Measurements from ENCODE around the gene PGBD2. TPM values are rescaled to one million over a fixed set of nuclear protein-coding genes. Genes with fewer than 3 reads are reported as not detected.
"Not testable (repeated sequence)": the region's sequence is repeated elsewhere in the genome, so short reads cannot be mapped to it uniquely, and the experiment has no call there.

Gene PGBD2
- total RNA-seq, 2 donors from 2014 or later: 6.5 to 7.1 TPM

- no peak overlapping the region for H3K27ac ChIP-seq
Observed at GRCh38 chr1:248918131-248918530, 12.1 kb downstream of the PGBD2 start.

DNA sequence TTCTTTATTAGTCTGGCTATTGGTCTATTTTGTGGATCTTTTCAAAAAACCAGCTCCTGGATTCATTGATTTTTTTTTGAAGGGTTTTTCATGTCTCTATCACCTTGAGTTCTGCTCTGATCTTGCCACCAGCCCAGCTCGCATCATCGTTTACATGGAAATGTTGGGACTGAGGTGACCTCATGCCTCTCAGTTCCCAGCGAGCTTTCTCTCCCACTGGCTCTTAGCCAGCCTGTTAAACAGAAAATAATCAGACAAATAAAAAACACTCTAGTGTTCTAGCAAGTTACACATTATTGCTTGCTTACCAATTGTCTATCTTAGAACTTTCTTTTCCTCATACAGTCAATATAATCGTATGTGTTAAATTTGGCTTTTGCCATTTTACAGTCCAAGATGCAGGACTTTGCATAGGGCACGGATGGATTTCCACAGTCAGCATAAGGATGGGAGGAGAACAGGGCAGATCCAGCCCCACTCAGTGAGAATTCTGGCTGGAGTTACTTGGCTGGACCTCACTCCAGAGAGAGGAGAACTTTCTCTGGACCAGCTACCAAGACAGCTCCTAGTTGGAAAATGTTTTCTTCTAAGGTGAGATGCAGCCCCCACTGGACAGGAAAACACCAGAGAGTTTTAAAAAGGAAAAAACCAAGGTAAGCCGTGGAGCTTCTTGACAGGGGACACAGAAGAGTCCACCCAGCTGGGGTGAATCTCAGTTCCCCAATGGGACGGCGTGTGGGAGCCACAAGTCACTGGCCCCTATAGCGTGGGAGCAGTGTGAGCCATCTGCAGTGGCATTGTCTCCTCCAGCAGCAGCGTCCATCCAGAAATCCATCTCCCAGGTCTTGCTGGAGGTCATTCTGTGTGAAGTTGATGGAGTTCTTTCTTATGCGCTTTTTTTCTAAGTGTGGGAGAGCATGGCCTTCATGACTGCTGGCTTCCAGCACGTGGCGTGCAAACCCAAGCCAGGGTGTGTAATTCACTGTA lies 17.6 kb downstream of the PGBD2 start:
- ATAC-seq (ENCODE audit: insufficient number of reproducible peaks, low FRiP score, low read depth): no peak
- Histone ChIP-seq H3K27me3 (replicated peaks; ENCODE audit: insufficient read depth) (no peaks in the 10 kb centered on the region), H3K4me1 (ENCODE audit: control insufficient read depth in 1 of 2, low read depth in 2 of 2) (no peaks in the 10 kb centered on the region), H3K4me3 (no peak overlapping the region), H3K9me3 (no peaks in the 10 kb centered on the region), H3K36me3 (no peaks in the 10 kb centered on the region), H3K27ac (no peak overlapping the region)
- TF ChIP-seq CTCF (IDR thresholded peaks at IDR 0.05): no peak
- no peak for DNase-seq (ENCODE audit: low spot score)

More at GRCh38 chr1:248918131-248918530, 12.1 kb downstream of the PGBD2 start:
- H3K4me1 ChIP-seq (ENCODE audit: control insufficient read depth in 1 of 2, low read depth in 2 of 2): no peaks in the 10 kb centered on the region
- no peak for DNase-seq (ENCODE audit: low spot score)
- no peak overlapping the region for H3K4me3 ChIP-seq
- no peak for ATAC-seq (ENCODE audit: insufficient number of reproducible peaks, low FRiP score, low read depth)
- peaks cover 30% of the 10 kb centered on the region for H3K36me3 ChIP-seq
- H3K9me3 ChIP-seq: no peaks in the 10 kb centered on the region
- TF ChIP-seq CTCF (IDR thresholded peaks at IDR 0.05): no peak
- no peaks in the 10 kb centered on the region for H3K27me3 ChIP-seq (replicated peaks; ENCODE audit: insufficient read depth)

DNA sequence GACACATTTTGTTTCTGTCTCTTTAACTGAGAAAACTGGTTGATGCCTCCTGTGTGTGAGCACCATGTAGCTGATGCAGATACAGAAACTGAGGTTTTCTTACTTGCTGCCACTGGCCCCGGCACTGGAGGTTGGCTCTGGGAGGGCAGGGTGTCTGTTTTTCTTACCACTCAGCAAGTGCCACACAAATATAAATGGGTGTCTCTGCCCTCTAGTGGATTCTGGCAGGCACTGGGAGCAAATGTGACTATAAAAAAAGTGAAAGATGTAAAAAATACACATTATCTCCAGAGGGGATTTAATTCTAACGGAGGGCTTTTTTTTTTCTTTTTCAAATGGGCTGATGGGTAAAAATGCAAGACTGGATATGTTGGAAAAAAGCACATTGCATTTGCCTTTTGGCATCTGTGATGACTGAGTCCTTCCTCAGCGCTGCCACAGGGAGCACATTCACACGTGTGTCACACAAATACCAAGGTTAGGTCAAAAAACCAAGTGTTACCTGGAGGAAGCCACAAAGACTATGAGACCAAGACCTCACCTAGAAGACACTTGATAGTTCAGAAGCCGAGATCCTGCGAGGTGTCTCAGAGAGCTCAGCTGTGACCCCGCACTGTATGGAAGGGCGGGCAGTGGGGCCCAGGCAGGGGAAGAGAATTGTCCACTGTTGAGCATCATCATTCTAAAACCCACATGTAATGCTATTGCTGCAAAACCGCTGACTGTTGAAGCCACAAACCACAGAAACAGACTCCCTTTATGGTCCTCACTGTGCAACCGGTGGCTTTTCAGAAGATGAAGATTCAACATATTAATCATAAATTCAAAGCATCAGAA lies 18.9 kb downstream of the PGBD2 start:
- Histone ChIP-seq H3K27me3 (replicated peaks; ENCODE audit: insufficient read depth) (no peaks in the 10 kb centered on the region), H3K27ac (no peak overlapping the region), H3K36me3 (no peaks in the 10 kb centered on the region), H3K4me3 (no peak overlapping the region), H3K9me3 (no peaks in the 10 kb centered on the region), H3K4me1 (ENCODE audit: control insufficient read depth in 1 of 2, low read depth in 2 of 2) (no peaks in the 10 kb centered on the region)
- TF ChIP-seq CTCF (IDR thresholded peaks at IDR 0.05): peak; percentile 57
- ATAC-seq (ENCODE audit: insufficient number of reproducible peaks, low FRiP score, low read depth) (no peak), DNase-seq (ENCODE audit: low spot score) (no peak)

DNA sequence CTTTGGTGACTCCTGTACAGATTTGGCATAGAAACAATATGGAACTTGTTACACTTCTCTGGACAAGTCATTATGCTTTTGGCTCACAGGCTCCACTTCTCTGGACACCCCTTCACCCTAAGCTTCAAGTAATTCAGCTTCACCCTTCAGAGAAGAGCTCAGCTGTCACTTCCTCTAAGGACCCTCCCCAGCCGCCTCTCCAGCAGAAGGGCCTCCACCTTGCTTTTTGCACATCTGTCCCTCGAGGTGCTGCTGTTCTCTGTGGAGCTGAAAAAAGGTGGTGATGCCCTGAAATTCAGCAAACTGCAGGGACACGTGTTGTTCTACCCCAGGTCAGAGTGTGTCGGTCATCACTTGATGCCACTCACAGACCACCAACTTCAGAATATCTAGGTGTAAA lies 19.8 kb downstream of the PGBD2 start:
- not testable (repeated sequence) for H3K27me3 ChIP-seq (replicated peaks; ENCODE audit: insufficient read depth); ATAC-seq (ENCODE audit: insufficient number of reproducible peaks, low FRiP score, low read depth); H3K36me3 ChIP-seq; H3K27ac ChIP-seq; DNase-seq (ENCODE audit: low spot score); H3K4me3 ChIP-seq; H3K9me3 ChIP-seq; H3K4me1 ChIP-seq (ENCODE audit: control insufficient read depth in 1 of 2, low read depth in 2 of 2)

DNA sequence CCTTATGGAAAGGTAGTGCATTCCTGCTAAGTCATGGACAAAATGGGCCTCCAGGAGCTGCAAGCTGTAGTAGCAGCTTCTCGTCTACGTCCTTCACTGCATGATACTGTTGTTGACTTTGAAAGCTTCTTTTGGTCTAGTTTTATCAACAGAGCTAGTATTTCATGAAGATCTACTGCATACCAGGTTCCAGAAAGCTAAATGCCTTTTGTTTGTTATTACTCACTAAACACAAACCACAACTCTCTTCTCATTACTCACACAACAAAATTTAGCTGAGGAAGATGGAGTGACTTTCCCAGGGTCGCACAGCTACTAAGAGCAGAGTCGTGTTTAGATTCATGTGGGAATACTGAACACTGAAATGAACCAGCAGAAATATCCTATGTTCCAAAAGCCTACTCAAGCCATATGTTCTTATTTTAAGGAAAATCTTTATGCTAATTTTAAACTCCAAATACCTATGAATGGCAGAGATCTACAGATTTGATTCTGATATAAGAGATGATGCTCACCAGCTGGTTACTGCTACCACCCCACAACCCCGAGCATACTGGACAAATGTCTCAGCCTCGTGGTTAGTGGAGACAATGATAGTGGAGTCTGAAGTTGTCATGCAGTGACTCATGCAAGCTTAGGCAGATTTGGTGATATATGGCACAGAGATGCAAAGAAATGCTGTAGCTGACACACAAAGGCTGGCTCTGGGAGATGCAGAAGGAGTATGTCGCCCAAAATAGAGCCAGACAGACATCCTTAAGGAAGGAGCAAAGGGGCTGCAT lies 20.6 kb downstream of the PGBD2 start:
- no peak overlapping the region for H3K27ac ChIP-seq
- H3K9me3 ChIP-seq: no peaks in the 10 kb centered on the region
- DNase-seq (ENCODE audit: low spot score) (no peak), ATAC-seq (ENCODE audit: insufficient number of reproducible peaks, low FRiP score, low read depth) (no peak)
- H3K4me1 ChIP-seq (ENCODE audit: control insufficient read depth in 1 of 2, low read depth in 2 of 2): no peaks in the 10 kb centered on the region
- no peaks in the 10 kb centered on the region for H3K36me3 ChIP-seq
- no peak for TF ChIP-seq CTCF (IDR thresholded peaks at IDR 0.05)
- no peak overlapping the region for H3K4me3 ChIP-seq
- no peaks in the 10 kb centered on the region for H3K27me3 ChIP-seq (replicated peaks; ENCODE audit: insufficient read depth)

DNA sequence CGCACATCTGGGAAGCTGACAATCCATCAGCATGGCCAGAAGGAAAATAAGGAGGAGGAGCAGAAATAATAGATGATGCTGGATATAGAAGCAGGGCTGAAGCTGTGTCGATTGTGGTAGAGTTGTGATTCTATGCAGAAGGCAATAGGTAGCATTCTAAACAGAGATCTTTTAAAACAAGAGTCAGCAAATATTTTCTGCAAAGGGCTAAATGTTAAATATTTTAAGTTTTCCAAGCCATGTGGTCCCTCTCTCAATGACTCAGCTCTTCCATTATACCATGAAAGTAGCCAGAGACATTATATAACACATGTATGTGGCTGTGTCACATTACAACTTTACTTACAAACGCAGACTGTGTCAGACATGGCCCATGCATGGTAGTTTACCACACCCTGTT lies 21.2 kb downstream of the PGBD2 start:
- not testable (repeated sequence) for H3K4me1 ChIP-seq (ENCODE audit: control insufficient read depth in 1 of 2, low read depth in 2 of 2); H3K9me3 ChIP-seq; ATAC-seq (ENCODE audit: insufficient number of reproducible peaks, low FRiP score, low read depth); H3K27me3 ChIP-seq (replicated peaks; ENCODE audit: insufficient read depth); H3K27ac ChIP-seq; H3K36me3 ChIP-seq; H3K4me3 ChIP-seq; DNase-seq (ENCODE audit: low spot score)

GRCh38 chr1:248928122-248928521 lies 22.1 kb downstream of the PGBD2 start:
- not testable (repeated sequence) for H3K36me3 ChIP-seq; H3K4me1 ChIP-seq (ENCODE audit: control insufficient read depth in 1 of 2, low read depth in 2 of 2); H3K27me3 ChIP-seq (replicated peaks; ENCODE audit: insufficient read depth); ATAC-seq (ENCODE audit: insufficient number of reproducible peaks, low FRiP score, low read depth); H3K9me3 ChIP-seq; DNase-seq (ENCODE audit: low spot score); H3K4me3 ChIP-seq; H3K27ac ChIP-seq

DNA sequence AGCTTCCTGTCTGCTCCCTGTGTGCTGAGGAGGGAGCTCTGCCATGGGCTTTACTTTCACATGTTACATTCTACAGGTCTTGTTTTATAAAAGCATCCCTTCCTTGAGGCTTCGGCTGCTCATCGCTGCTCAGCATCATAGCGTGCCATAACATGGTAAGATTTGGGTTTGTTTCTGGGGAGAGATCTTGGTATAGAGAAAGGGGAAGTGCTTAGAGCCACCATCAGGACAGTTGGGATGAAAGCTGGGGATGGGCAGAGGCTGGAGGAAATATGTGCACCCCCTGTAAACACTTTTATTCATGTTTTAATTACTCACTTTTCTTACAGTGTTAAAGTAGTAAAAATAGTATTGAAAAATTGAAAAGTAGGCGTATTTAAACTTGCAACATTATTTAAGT lies 24.0 kb downstream of the PGBD2 start:
- H3K4me1 ChIP-seq (ENCODE audit: control insufficient read depth in 1 of 2, low read depth in 2 of 2); H3K36me3 ChIP-seq; H3K27me3 ChIP-seq (replicated peaks; ENCODE audit: insufficient read depth); H3K27ac ChIP-seq; H3K4me3 ChIP-seq; DNase-seq (ENCODE audit: low spot score); H3K9me3 ChIP-seq; ATAC-seq (ENCODE audit: insufficient number of reproducible peaks, low FRiP score, low read depth): not testable (repeated sequence)

All from thoracic aorta (tissue), 2 donors.